IMR-90 (cell line): ENCODE data around the gene SLC9B2. TPM values are rescaled to one million over a fixed set of nuclear protein-coding genes. Genes with fewer than 3 reads are reported as not detected.

ENCODE experiments used
- ATAC-seq: fragments of 200-7000 bp; cut with Tn5 transposase; 2 replicates; pipeline ENCODE4 v1.9.1; 2020; ENCODE audit warnings: low read depth, mild to moderate bottlenecking, moderate library complexity
- BruUV-seq: library from RNA; stranded (reverse); fragments of 400-500 nt; replicated peaks from 2 replicates; lab custom pipeline; 2021; lab: Mats Ljungman, UMichigan
- CTCF ChIA-PET: fragments of 300-600 bp; formaldehyde crosslinking; extraction: SDS; loops from one replicate; lab custom pipeline; 2021; ENCODE audit warnings: antibody characterized with exemption; lab: Yijun Ruan, JAX
- POLR2A ChIA-PET: fragments of 300-600 bp; sonication (Branson Sonifier 250); formaldehyde crosslinking; loops from one replicate; lab custom pipeline; 2022; ENCODE audit warnings: antibody characterized with exemption; ENCODE audit not compliant: unreplicated experiment; lab: Charles Lee
- DNase-seq: peaks from one replicate; pipeline ENCODE4 v3.0.0; 2013
- H2AFZ ChIP-seq: replicated peaks from 2 replicates; pipeline ENCODE3; 2013; ENCODE audit warnings: low read length, mild to moderate bottlenecking; ENCODE audit not compliant: poor library complexity
- H2AK5ac ChIP-seq: 2 replicates; pipeline ENCODE4 v1.6.1; 2013; ENCODE audit warnings: low read depth, low read length, inconsistent platforms
- H2AK9ac ChIP-seq: replicated peaks from 2 replicates; pipeline ENCODE3; 2013; ENCODE audit warnings: mild to moderate bottlenecking, low read depth, low read length, moderate library complexity; ENCODE audit not compliant: poor library complexity
- H2BK120ac ChIP-seq: 2 replicates; pipeline ENCODE4 v1.6.1; 2013; ENCODE audit warnings: low read depth, low read length, inconsistent platforms
- H2BK15ac ChIP-seq: 3 replicates; pipeline ENCODE4 v1.6.1; 2013; ENCODE audit warnings: low read depth, low read length, inconsistent platforms
- H2BK20ac ChIP-seq: 2 replicates; pipeline ENCODE4 v1.6.1; 2013; ENCODE audit warnings: low read depth, mild to moderate bottlenecking, inconsistent platforms, low read length, moderate library complexity
- H2BK5ac ChIP-seq: 2 replicates; pipeline ENCODE4 v1.6.1; 2013; ENCODE audit warnings: mild to moderate bottlenecking, low read depth, low read length, inconsistent platforms; ENCODE audit not compliant: poor library complexity, severe bottlenecking
- H3K14ac ChIP-seq: replicated peaks from 2 replicates; pipeline ENCODE4 v1.6.1; 2013; ENCODE audit warnings: low read depth, low read length, inconsistent platforms
- H3K18ac ChIP-seq: 2 replicates; pipeline ENCODE4 v1.6.1; 2013; ENCODE audit warnings: low read depth, low read length, control low read depth
- H3K23ac ChIP-seq: 2 replicates; pipeline ENCODE4 v1.6.1; 2013; ENCODE audit warnings: low read depth, low read length, inconsistent platforms
- H3K27ac ChIP-seq: 2 replicates; pipeline ENCODE4 v1.5.1; 2013; ENCODE audit warnings: mild to moderate bottlenecking, control low read depth, low read length; ENCODE audit not compliant: insufficient read depth
- H3K27me3 ChIP-seq: 2 replicates; pipeline ENCODE4 v1.6.1; 2013; ENCODE audit warnings: low read length; ENCODE audit not compliant: control insufficient read depth, insufficient read depth
- H3K36me3 ChIP-seq: 2 replicates; pipeline ENCODE4 v1.6.1; 2013; ENCODE audit warnings: low read length, mixed read lengths; ENCODE audit not compliant: control insufficient read depth, insufficient read depth
- H3K4ac ChIP-seq: 2 replicates; pipeline ENCODE4 v1.6.1; 2013; ENCODE audit warnings: low read depth, low read length, inconsistent platforms
- H3K4me1 ChIP-seq: 2 replicates; pipeline ENCODE4 v1.6.1; 2013; ENCODE audit warnings: low read length, mixed read lengths; ENCODE audit not compliant: control insufficient read depth, insufficient read depth
- H3K4me2 ChIP-seq: 2 replicates; pipeline ENCODE4 v1.6.1; 2013; ENCODE audit warnings: low read depth, mild to moderate bottlenecking, control low read depth, low read length, moderate library complexity
- H3K4me3 ChIP-seq: 2 replicates; pipeline ENCODE4 v1.5.1; 2013; ENCODE audit warnings: low read depth, mild to moderate bottlenecking, control low read depth, low read length, moderate library complexity; ENCODE audit not compliant: insufficient read depth
- H3K56ac ChIP-seq: 2 replicates; pipeline ENCODE4 v1.6.1; 2013; ENCODE audit warnings: low read length, inconsistent platforms; ENCODE audit not compliant: insufficient read depth; ENCODE audit errors: extremely low read depth
- H3K79me1 ChIP-seq, 2 experiments: 2 replicates each; pipeline ENCODE4 v1.6.1; 2013; ENCODE audit warnings: low read length in 2 of 2, inconsistent platforms in 1 of 2, low read depth in 1 of 2
- H3K9ac ChIP-seq: 2 replicates; pipeline ENCODE4 v1.6.1; 2013; ENCODE audit warnings: low read depth, low read length, control low read depth
- H3K9me1 ChIP-seq: 2 replicates; pipeline ENCODE4 v1.6.1; 2013; ENCODE audit warnings: low read length, inconsistent platforms; ENCODE audit not compliant: insufficient read depth
- H3K9me3 ChIP-seq: 2 replicates; pipeline ENCODE4 v1.6.1; 2013; ENCODE audit warnings: low read length; ENCODE audit not compliant: control insufficient read depth, insufficient read depth
- H4K20me1 ChIP-seq: 2 replicates; pipeline ENCODE4 v1.6.1; 2013; ENCODE audit warnings: low read length, inconsistent platforms; ENCODE audit not compliant: insufficient read depth
- H4K5ac ChIP-seq: 2 replicates; pipeline ENCODE4 v1.6.1; 2013; ENCODE audit warnings: mild to moderate bottlenecking, low read depth, low read length, control low read depth
- H4K8ac ChIP-seq, 2 experiments: 2 replicates each; pipeline ENCODE4 v1.6.1; 2013; ENCODE audit warnings: low read depth in 2 of 2, low read length in 2 of 2, control low read depth in 1 of 2, inconsistent platforms in 1 of 2
- H4K91ac ChIP-seq: 2 replicates; pipeline ENCODE4 v1.6.1; 2013; ENCODE audit warnings: low read depth, low read length, inconsistent platforms; ENCODE audit not compliant: insufficient read depth
- BHLHE40 ChIP-seq: fragments of 150-350 bp; IDR thresholded peaks from 2 replicates; pipeline ENCODE4 v1.6.1; 2016; ENCODE audit warnings: mild to moderate bottlenecking, low read depth, low read length
- CEBPB ChIP-seq: IDR thresholded peaks from 2 replicates; pipeline ENCODE4 v1.6.1; 2012; ENCODE audit warnings: low read depth, low read length, improper control_type of control experiment
- CHD1 ChIP-seq: IDR thresholded peaks from 2 replicates; pipeline ENCODE4 v1.6.1; 2012; ENCODE audit warnings: low read depth, low read length, improper control_type of control experiment
- FOS ChIP-seq: fragments of 150-350 bp; IDR thresholded peaks from 2 replicates; pipeline ENCODE4 v1.6.1; 2016; ENCODE audit warnings: low read depth, low read length
- MAFK ChIP-seq: IDR thresholded peaks from 2 replicates; pipeline ENCODE4 v1.6.1; 2012; ENCODE audit warnings: low read depth, low read length, improper control_type of control experiment
- MAZ ChIP-seq: IDR thresholded peaks from 2 replicates; pipeline ENCODE4 v1.6.1; 2012; ENCODE audit warnings: low read depth, mild to moderate bottlenecking, low read length, improper control_type of control experiment, moderate library complexity, borderline replicate concordance
- MXI1 ChIP-seq: IDR thresholded peaks from 2 replicates; pipeline ENCODE4 v1.6.1; 2012; ENCODE audit warnings: low read depth, mild to moderate bottlenecking, low read length, moderate library complexity, borderline replicate concordance
- NFE2L2 ChIP-seq: fragments of 150-350 bp; IDR thresholded peaks from 2 replicates; pipeline ENCODE4 v1.6.1; 2016; ENCODE audit warnings: low read depth, mild to moderate bottlenecking, low read length
- POLR2A ChIP-seq: IDR thresholded peaks from 2 replicates; pipeline ENCODE4 v1.6.1; 2012; ENCODE audit warnings: mild to moderate bottlenecking, low read depth, low read length
- RAD21 ChIP-seq: IDR thresholded peaks from 2 replicates; pipeline ENCODE4 v1.6.1; 2012; ENCODE audit warnings: low read length, improper control_type of control experiment
- RCOR1 ChIP-seq: IDR thresholded peaks from 2 replicates; pipeline ENCODE4 v1.6.1; 2012; ENCODE audit warnings: mild to moderate bottlenecking, low read length, improper control_type of control experiment; ENCODE audit not compliant: insufficient replicate concordance
- RFX5 ChIP-seq: IDR thresholded peaks from 2 replicates; pipeline ENCODE4 v1.8.0; 2012; ENCODE audit warnings: low read depth, mild to moderate bottlenecking, low read length, moderate library complexity
- SMC3 ChIP-seq: fragments of 150-350 bp; IDR thresholded peaks from 2 replicates; pipeline ENCODE4 v1.6.1; 2016; ENCODE audit warnings: low read depth, mild to moderate bottlenecking, antibody characterized with exemption, low read length, moderate library complexity
- WGBS, 2 experiments: methylation state at CpG; one replicate each; pipeline versions ENCODE4 v1.1.5 to v1.1.7; 2013; ENCODE audit warnings: missing lambda C conversion rate in 2 of 2; ENCODE audit not compliant: insufficient read length in 1 of 2; ENCODE audit errors: extremely low coverage in 2 of 2; 5-methylcytosine and 5-hydroxymethylcytosine counted together
- dilution Hi-C: fragments of 300-500 bp; cut with HindIII; formaldehyde crosslinking; loops from one replicate; pipeline ENCODE4 v1.14.3; 2018; ENCODE audit warnings: low sequenced_read_pairs; ENCODE audit not compliant: unreplicated experiment
- in situ Hi-C: fragments of 300-500 bp; cut with MboI; formaldehyde crosslinking; loops from 3 replicates; pipeline ENCODE4 v1.14.3; 2019; ENCODE audit warnings: low sequenced_read_pairs, inconsistent platforms, mixed read lengths
- intact Hi-C: fragments of 100-400 bp; cut with micrococcal nuclease; formaldehyde crosslinking; loops from 2 replicates; pipeline ENCODE4 v1.10.0; 2022
- polyA plus RNA-seq, 3 experiments: library from polyadenylated mRNA; depleted of rRNA; stranded (reverse); fragments of >200 nt; gene quantifications; 2 replicates each; pipeline ENCODE4 v1.2.3, GENCODE V29; 2012; ENCODE audit warnings: low replicate concordance in 1 of 3
- total RNA-seq: library from RNA; depleted of rRNA; stranded (reverse); fragments of >200 nt; gene quantifications from 2 replicates; pipeline ENCODE4 v1.2.3, GENCODE V29; 2012
- TF ChIP-seq, protein P1 (sequence below): conservative IDR thresholded peaks from 2 replicates; pipeline ENCODE4 v1.5.1; 2012; ENCODE audit warnings: mild to moderate bottlenecking, low read depth, low read length, improper control_type of control experiment
- TF ChIP-seq, protein P2 (sequence below): fragments of 150-350 bp; IDR thresholded peaks from 2 replicates; pipeline ENCODE4 v1.6.1; 2017; ENCODE audit warnings: mild to moderate bottlenecking, antibody characterized with exemption, low read length, low read depth
- TF ChIP-seq, protein P3 (sequence below): fragments of 150-350 bp; IDR thresholded peaks from 2 replicates; pipeline ENCODE4 v1.6.1; 2016; ENCODE audit warnings: low read depth, mild to moderate bottlenecking, low read length, moderate library complexity, borderline replicate concordance

Gene SLC9B2
- total and polyA plus RNA-seq, 2 of the 4 experiments (the other 2 are of a cell fraction): 5.7 to 9.0 TPM

DNA sequence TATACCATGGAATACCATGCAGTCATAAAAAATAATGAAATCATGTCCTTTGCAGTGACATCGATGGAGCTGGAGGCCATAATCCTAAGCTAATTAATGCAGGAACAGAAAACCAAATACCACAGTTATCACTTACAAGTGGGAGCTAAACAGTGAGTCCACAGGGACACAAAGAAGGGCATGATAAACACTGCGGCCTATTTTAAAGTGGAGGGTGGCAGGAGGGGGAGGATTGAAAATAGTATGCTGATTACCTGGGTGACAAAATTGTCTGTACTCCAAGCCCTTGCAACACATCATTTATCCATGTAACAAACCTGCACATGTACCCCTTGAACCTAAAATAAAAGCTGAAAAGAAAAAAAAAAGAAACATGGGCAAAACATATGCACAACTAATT, 40.4 kb downstream of the SLC9B2 start:
- H3K9me1 ChIP-seq: no peaks in the 10 kb centered on the region
- H2BK5ac ChIP-seq: no peak overlapping the region
- intact Hi-C loops (no loop called here), dilution Hi-C loops (no loop called here), in situ Hi-C loops (no loop called here)
- H3K9ac ChIP-seq: no peak overlapping the region
- no TSS peak for BruUV-seq
- no peak overlapping the region for H3K14ac ChIP-seq
- no peak overlapping the region for H3K23ac ChIP-seq
- DNase-seq (no peak), ATAC-seq (no peak)
- no peaks in the 10 kb centered on the region for H4K20me1 ChIP-seq
- no peaks in the 10 kb centered on the region for H3K79me1 ChIP-seq
- no peaks in the 10 kb centered on the region for H3K27me3 ChIP-seq
- no peak overlapping the region for H4K5ac ChIP-seq
- no peak overlapping the region for H4K91ac ChIP-seq
- no peak overlapping the region for H2BK120ac ChIP-seq
- no peaks in the 10 kb centered on the region for H3K9me3 ChIP-seq
- no peak overlapping the region for H2BK20ac ChIP-seq
- no peak overlapping the region for H3K56ac ChIP-seq
- POLR2A ChIA-PET: no interaction called here
- no peak overlapping the region for H2AK9ac ChIP-seq
- H2BK15ac ChIP-seq: no peak overlapping the region
- WGBS, 2 experiments: no CpG with 5 or more reads among the region's 2 CpGs
- no peak overlapping the region for H2AK5ac ChIP-seq
- no peak overlapping the region for H2AFZ ChIP-seq
- H4K8ac ChIP-seq: no peak overlapping the region
- no peaks in the 10 kb centered on the region for H3K4me1 ChIP-seq
- H3K4ac ChIP-seq: no peak overlapping the region
- H3K4me3 ChIP-seq: no peak overlapping the region
- H3K36me3 ChIP-seq: no peaks in the 10 kb centered on the region
- TF ChIP-seq CEBPB: no peak
- no peak for TF ChIP-seq MAFK
- TF ChIP-seq RAD21: no peak
- TF ChIP-seq, protein P1, sequence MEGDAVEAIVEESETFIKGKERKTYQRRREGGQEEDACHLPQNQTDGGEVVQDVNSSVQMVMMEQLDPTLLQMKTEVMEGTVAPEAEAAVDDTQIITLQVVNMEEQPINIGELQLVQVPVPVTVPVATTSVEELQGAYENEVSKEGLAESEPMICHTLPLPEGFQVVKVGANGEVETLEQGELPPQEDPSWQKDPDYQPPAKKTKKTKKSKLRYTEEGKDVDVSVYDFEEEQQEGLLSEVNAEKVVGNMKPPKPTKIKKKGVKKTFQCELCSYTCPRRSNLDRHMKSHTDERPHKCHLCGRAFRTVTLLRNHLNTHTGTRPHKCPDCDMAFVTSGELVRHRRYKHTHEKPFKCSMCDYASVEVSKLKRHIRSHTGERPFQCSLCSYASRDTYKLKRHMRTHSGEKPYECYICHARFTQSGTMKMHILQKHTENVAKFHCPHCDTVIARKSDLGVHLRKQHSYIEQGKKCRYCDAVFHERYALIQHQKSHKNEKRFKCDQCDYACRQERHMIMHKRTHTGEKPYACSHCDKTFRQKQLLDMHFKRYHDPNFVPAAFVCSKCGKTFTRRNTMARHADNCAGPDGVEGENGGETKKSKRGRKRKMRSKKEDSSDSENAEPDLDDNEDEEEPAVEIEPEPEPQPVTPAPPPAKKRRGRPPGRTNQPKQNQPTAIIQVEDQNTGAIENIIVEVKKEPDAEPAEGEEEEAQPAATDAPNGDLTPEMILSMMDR: no peak
- no peak for TF ChIP-seq POLR2A
- no peak for TF ChIP-seq MXI1
- no peak for TF ChIP-seq CHD1
- TF ChIP-seq RCOR1: no peak
- TF ChIP-seq, protein P2, sequence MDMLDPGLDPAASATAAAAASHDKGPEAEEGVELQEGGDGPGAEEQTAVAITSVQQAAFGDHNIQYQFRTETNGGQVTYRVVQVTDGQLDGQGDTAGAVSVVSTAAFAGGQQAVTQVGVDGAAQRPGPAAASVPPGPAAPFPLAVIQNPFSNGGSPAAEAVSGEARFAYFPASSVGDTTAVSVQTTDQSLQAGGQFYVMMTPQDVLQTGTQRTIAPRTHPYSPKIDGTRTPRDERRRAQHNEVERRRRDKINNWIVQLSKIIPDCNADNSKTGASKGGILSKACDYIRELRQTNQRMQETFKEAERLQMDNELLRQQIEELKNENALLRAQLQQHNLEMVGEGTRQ: no peak
- TF ChIP-seq BHLHE40: no peak
- TF ChIP-seq, protein P3, sequence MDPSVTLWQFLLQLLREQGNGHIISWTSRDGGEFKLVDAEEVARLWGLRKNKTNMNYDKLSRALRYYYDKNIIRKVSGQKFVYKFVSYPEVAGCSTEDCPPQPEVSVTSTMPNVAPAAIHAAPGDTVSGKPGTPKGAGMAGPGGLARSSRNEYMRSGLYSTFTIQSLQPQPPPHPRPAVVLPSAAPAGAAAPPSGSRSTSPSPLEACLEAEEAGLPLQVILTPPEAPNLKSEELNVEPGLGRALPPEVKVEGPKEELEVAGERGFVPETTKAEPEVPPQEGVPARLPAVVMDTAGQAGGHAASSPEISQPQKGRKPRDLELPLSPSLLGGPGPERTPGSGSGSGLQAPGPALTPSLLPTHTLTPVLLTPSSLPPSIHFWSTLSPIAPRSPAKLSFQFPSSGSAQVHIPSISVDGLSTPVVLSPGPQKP: no peak
- no peak for TF ChIP-seq NFE2L2
- TF ChIP-seq SMC3: no peak
- no peak for TF ChIP-seq FOS
- TF ChIP-seq RFX5: no peak
- TF ChIP-seq MAZ: no peak
- H3K4me2 ChIP-seq: no peak overlapping the region
- no peak overlapping the region for H3K18ac ChIP-seq
- no peak overlapping the region for H3K27ac ChIP-seq
- CTCF ChIA-PET: interaction anchor here (1.1 kb wide), 1 partner anchor 11 kb away, joined by 4 read pairs; no protein-coding TSS in a partner anchor
